ENCODE measurements around the gene C16orf95.

DNA sequence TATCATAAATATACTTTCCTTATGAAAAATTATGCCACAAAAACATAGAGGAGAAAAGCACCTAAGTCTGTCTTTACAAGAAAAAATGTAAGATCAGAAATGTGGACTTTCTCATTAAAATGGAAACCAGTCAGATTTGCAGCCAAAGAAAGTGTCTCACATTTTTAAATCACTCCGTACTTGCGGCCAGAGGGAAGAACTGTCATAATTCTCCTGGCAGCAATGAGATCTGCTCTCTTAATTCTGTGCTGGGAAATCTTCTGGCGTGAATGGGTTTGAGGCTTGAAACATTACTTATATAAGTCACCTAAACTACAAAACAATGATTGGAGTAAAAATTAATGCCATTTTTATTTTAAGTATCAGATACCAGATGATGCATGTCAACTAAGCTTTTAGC is 10.7 kb downstream of the C16orf95 start:
- no peak for TF ChIP-seq CTCF (IDR thresholded peaks at IDR 0.05)
- TF ChIP-seq POLR2A (IDR thresholded peaks at IDR 0.05) = no peak

All from lower leg skin (tissue), 3 donors.